ENCODE measurements around the gene SYT7.

Gene SYT7

GRCh38 chr11:61541598-61541997 lies 39.3 kb downstream of the SYT7 start:
- in situ Hi-C loops (cut with MboI; ENCODE audit: low sequenced_read_pairs, unreplicated experiment) = no loop called here
- no peak for TF ChIP-seq CTCF (IDR thresholded peaks at IDR 0.05; ENCODE audit: borderline replicate concordance, control extremely low read depth, extremely low read depth, insufficient read depth, missing control alignments)
- DNase-seq (ENCODE audit: low spot score) = peak; percentile 68

- TF ChIP-seq CTCF (IDR thresholded peaks at IDR 0.05; ENCODE audit: borderline replicate concordance, control extremely low read depth, extremely low read depth, insufficient read depth, missing control alignments) = no peak
- no peak for DNase-seq (ENCODE audit: low spot score)
- in situ Hi-C loops (cut with MboI; ENCODE audit: low sequenced_read_pairs, unreplicated experiment) = no loop called here
These were observed 40.3 kb downstream of the SYT7 start for GRCh38 chr11:61540528-61540927.

- TF ChIP-seq CTCF (IDR thresholded peaks at IDR 0.05; ENCODE audit: borderline replicate concordance, control extremely low read depth, extremely low read depth, insufficient read depth, missing control alignments) = no peak
- no peak for DNase-seq (ENCODE audit: low spot score)
- in situ Hi-C loops (cut with MboI; ENCODE audit: low sequenced_read_pairs, unreplicated experiment) = no loop called here
These were observed 41.0 kb downstream of the SYT7 start for GRCh38 chr11:61539831-61540357.

- no peak for DNase-seq (ENCODE audit: low spot score)
- no peak for TF ChIP-seq CTCF (IDR thresholded peaks at IDR 0.05; ENCODE audit: borderline replicate concordance, control extremely low read depth, extremely low read depth, insufficient read depth, missing control alignments)
- in situ Hi-C loops (cut with MboI; ENCODE audit: low sequenced_read_pairs, unreplicated experiment) = no loop called here
These were observed 41.9 kb downstream of the SYT7 start for GRCh38 chr11:61539006-61539405.

GRCh38 chr11:61538636-61538961 lies 42.3 kb downstream of the SYT7 start:
- DNase-seq (ENCODE audit: low spot score) = no peak
- in situ Hi-C loops (cut with MboI; ENCODE audit: low sequenced_read_pairs, unreplicated experiment) = no loop called here
- TF ChIP-seq CTCF (IDR thresholded peaks at IDR 0.05; ENCODE audit: borderline replicate concordance, control extremely low read depth, extremely low read depth, insufficient read depth, missing control alignments) = no peak

- in situ Hi-C loops (cut with MboI; ENCODE audit: low sequenced_read_pairs, unreplicated experiment) = no loop called here
- no peak for DNase-seq (ENCODE audit: low spot score)
- no peak for TF ChIP-seq CTCF (IDR thresholded peaks at IDR 0.05; ENCODE audit: borderline replicate concordance, control extremely low read depth, extremely low read depth, insufficient read depth, missing control alignments)
These were observed 43.5 kb downstream of the SYT7 start for GRCh38 chr11:61537326-61537725.

Measured in GM13976 (cell line).